ENCODE results near the gene AKNAD1.

AKNAD1 gene

DNA sequence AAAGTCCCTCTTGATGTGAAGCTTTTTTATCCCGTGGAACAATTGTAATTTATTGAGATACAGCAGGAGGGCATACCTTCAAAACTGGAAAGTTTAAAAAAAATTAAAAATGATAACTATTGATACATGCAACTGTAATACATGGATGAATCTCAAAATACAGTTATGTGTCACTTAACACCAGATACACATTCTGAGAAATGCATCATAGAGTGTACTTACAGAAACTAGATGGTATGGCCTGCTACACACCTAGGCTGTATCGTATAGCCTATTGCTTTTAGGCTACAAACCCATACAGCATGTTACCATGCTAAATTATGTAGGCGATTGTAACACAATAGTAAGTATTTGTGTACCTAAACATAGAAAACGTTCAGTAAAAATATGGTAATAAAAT, 7.1 kb upstream of the AKNAD1 start:
- FAIRE-seq: no peak

DNA sequence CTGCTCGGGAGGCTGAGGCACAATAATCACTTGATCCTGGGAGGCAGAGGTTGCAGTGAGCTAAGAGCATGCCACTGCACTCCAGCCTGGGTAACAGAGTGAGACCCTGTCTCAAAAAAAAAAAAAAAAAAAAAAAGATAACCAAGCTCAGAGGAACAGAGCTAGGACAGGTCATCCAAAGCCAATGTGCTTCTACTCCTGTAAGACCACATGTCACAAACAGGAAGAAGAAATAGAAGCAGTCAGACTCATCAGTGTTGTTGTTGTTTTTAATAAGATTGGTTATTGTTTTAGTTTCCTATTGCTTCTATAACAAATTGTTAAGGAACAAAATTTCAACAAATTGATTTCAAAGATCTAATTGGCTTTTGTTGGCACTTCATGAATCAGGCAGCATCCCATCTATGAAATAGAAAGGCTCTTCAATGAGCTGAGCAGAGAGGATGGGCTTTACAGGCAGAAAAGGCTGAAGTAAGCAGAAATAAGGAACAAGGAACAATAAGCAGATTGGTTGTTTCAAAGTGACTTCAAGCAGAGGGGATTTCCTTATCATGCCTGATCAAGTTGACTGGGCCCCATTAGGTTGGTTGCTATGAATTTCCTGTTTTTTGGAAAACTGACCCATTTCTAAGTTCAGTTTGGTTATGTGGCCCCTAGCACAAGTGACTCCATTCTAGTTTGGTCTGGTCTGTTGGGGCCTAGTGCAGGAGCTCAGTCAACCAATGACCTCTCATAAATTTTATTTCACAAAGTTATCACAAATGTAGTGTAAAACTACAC, 6.0 kb upstream of the AKNAD1 start:
- FAIRE-seq: no peak

DNA sequence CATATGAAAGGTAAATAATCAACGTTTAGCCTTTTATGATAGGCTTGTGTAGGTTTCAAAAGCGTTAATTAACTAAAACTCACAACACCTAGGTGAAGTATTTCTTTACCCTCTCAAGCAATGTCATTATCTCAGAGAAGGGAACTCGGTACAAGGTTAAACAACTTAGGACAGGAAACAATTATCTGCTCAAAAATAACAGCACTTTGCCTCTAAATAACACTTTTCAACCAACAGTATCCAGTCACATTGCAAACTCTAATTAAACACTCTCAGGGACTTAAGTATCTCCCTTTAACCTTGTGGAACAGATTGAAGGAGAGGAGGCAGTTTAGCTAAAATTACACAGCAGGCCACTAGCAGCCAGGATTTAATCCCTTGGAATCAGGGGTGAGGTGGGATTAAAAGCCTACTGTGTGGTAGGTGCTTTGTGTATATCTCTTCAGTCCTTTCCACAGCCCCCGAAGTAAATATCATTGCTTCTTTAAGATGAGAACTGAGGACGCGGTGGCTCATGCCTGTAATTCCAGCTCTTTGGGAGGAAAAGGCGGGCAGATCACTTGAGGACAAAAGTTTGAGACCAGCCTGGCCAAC, 5.2 kb upstream of the AKNAD1 start:
- FAIRE-seq: no peak

DNA sequence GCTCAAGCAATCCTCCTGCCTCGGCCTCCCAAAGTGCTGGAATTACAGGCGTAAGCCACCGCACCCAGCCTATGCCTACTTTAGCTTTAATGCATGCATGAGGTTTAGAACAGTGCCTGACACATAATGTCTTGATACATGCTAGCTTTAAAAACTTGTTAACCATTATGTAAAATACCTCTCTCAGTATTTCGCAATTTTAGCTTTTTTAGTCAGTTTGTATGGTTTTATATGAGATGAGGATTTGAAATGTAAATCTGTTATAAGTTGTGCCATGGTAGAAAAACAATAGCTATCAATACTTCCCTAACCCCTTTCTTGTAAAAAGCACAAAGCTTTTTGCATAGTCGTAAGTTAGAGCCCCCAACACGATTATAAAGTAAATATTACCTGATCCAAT, 4.7 kb upstream of the AKNAD1 start:
- no peak for FAIRE-seq

DNA sequence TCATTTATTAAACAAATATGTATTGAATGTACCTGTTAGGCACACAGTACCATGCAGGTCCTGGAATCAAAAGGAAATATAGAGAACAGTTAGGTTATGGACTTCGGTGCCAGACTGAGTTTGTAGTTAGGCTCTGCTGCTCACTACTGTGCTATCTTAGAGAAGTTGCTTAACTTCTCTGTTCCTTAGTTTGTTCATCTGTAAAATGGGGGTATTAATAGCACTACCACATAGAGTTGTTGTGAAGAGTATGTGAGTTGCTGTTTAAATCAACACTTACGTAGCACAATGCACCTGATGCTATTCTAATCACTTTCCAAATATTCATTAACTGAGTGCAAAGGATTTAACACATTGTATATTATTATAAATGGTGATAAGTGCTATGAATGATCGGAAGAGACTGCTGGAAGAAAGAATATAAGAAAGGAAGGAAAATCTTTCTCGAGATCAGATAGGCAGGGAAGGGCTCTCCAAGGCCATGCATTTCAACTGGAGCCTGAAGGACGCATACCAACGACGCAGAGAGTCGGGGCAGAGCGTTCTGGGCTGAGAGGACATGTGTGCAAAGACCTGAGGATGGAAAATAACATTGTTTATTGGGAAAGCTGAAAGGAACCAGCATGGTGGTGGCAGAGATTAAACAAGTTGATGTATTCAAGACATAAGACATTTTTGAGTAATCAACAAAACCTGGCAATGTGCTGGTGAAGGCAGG, 3.5 kb upstream of the AKNAD1 start:
- no peak for FAIRE-seq

DNA sequence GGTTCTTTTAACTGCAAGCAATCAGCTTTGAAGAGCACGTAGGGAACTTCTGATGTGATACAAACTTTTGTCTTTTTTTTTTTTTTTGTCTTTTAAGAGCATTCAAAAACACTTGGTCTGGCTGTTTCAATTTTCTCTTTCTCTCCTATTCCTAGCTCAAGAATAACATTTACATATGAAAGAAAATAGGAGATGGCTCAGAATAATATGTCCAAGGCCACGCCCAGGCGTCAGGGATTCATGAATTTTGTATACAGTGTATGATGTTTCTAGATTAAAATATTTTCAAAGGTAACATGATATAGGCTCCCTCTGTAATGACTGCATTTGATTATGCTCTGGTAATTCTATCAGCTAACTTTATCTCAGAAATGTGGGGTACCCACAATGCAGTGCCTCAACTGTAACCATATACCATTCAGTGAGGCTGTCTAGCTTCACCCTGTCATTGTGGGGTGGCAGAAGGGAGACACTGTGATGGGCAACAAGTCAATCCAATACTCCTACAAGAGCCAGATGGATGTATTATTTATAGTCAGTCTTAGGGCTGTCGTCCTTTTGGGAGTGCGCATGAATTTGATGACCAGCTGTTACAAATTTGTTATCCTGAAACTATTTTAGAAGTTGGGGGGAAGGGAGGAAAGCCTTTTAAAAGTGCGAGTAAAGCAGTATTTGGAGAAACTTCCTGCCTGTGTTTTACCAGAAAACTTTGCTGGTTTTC, 1.5 kb upstream of the AKNAD1 start:
- no peak for FAIRE-seq

DNA sequence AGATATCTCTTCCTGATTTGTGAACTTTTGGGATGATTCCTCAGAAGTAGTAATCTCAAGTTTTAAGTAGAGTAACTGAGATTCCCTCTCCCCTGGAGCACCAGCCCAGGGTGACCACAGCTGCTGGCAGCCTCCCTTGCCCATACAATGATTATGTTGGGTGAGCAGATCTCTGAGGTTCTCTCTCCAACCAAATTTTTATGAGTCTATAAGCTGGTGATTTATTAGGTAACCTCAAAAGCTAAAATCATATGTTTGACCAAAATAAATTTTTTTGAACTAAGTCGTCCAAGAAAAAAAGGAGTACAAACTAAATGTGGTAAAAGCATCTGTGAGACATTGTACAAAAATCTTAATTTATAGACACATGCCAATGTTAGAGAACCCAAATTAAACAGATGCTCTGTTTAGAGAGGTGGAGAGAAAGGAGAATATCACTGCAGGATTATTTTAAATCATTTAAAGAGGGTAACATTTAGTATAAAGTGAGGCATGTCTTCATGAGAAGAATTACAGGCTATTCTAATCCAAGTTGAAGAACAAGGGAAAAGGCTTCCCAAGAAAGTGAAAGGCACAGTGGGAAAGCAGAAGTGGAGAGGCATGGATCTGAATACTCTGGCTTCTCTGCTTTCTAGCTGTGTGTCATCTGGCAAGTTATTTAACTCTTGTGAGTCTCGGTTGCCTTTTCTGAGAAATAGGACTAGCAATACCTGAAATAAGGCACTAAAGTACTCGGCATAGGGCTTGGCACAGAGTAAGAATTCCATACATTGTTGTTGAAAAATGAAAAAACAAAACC, 2.5 kb downstream of the AKNAD1 start:
- no peak for FAIRE-seq

DNA sequence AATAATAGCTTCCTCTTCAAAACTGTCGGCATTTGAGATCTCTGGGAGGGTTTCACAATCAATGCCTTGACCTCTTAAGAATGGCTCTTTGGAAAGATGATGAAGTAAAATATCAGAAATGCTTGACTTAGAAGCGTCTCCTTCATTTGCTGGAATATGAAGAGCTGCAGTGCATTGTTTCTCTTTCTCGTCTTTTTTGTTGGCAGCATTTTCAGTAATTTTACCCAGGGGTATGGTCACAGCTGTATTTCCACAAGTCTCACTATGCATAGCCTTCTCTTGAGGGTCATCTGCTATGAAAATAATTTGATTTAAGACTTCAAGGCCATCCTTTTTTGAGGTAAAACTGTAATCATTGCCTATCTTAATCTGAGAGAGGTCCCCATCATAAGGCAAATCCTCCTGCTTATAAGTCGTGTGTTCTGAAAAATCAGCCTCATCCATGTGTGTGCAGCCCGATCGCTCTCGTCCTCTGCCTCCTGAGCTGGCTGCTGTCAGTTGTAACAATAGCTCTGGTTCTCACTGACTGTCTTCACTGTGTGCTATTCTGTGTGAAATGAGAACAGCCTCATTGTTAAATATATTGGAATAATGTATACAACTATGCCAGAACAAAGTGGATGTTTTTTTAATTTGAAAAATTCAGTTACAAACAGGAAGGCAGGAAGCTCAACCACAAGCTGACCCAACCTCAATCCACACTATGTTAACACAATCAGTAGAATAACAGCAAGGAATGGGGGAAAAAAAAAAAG, 4.5 kb downstream of the AKNAD1 start:
- no peak for FAIRE-seq

DNA sequence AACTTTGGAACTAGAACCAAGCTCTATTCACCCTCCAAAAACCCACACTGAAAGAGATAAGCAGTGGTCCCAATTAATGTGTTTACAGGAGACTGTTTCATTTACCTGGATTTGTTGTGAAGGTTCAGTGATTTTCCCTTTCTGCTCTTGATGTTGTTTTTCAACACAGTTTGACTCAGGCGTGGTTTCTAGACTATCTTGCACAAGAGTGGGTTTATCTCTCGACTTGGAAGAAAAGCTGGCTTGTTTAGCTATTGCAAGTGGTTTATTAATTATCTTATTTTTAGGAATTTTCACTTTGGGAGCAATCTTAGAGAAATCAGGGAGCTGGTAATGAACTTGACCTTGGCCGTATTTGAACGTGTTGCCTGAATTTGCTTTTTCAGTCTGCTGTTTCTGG, 5.3 kb downstream of the AKNAD1 start:
- no peak for FAIRE-seq

DNA sequence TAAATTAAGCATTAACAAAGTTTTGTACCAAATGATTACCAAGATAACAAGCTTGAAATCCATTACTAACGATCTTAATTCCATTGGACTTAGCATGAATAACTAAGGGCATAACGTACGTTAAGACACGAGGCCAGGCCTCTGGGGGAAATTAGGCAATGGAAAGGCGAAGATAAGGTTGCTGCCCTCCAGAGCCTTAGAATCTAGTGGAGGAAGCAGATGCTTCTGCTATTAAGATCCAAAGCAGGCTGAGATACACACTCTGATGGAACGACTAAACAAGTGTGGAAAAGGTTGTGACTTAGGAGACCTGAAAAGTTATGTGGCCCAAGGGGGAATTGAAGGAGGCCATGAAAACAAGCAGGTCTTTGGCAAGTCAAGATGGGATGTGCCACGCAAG, 6.0 kb downstream of the AKNAD1 start:
- FAIRE-seq: no peak

DNA sequence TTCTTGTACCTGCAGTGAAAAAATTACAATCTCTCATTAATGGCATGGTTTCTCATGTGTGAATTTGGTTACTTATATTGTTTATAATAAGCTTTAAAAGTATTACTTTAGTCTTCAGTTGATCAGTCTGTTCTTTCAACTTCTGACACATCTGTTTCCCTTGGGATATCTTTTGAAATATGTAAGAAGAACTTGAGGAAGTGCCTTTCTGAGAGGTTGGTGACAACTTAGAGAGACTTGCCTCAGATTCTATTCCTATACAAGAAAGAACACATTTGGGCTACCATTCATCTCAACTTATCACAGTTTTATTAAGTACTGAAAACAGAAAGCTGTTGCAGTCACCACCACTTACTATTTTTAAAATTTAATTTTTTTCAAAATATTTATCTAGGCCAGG, 8.1 kb downstream of the AKNAD1 start:
- no peak for FAIRE-seq

DNA sequence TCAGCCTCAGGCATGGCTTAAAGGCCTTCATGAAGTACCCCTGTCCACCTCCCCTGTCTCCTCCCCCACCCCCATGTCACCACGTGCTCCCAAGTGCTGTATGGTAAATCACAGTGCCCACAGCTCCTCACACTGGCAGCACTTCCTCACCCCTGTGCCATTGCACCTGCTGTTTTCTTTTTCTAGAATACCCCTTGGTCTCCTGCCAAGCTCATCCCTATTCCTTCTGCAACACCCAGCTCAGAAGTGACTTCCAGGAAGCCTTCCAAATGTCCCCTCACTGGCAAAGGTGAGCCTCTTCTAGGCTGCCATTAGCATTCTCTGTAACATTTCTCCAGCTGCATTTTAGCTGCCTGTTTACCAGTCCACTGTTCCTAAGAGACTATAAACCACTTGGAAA, 9.4 kb downstream of the AKNAD1 start:
- no peak for FAIRE-seq

DNA sequence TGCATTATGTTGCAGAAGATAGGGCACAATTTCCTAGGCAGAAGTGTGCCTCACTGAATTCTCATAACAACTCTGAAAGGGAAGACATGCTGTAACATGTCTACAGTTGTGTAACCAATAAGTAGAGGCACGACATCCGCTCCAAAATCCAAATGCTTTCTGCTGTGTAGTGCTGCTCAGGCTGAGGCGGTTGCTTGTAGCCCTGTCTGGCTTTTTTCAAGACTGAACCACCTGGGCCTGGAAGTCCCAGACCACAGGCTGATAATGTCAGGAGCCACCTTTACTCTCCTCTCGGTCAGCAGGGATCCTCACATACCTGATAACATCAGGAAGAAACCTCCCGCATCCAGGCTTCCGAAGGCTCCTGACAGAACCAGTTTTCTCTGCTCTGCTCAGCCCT, 10.9 kb downstream of the AKNAD1 start:
- no peak for FAIRE-seq

DNA sequence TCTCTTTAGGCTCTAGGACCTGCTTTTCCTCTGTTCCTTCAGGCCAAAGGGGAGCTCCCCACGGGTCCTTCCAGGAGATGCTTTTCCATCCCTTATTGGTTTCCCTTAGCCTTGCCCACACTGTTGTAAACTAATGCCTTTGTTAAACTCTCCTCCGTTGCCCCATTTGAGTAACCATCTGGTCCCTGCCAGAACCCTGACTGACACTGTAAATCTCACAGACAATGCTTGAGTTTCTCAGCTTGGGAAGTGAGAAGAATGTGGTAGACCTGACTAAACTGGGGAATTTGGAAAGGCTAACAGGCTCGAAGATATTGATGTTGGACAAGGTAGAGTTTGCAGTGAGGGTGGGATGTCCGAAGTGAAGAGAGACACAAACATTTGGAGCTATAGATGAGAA, 11.4 kb downstream of the AKNAD1 start:
- no peak for FAIRE-seq

DNA sequence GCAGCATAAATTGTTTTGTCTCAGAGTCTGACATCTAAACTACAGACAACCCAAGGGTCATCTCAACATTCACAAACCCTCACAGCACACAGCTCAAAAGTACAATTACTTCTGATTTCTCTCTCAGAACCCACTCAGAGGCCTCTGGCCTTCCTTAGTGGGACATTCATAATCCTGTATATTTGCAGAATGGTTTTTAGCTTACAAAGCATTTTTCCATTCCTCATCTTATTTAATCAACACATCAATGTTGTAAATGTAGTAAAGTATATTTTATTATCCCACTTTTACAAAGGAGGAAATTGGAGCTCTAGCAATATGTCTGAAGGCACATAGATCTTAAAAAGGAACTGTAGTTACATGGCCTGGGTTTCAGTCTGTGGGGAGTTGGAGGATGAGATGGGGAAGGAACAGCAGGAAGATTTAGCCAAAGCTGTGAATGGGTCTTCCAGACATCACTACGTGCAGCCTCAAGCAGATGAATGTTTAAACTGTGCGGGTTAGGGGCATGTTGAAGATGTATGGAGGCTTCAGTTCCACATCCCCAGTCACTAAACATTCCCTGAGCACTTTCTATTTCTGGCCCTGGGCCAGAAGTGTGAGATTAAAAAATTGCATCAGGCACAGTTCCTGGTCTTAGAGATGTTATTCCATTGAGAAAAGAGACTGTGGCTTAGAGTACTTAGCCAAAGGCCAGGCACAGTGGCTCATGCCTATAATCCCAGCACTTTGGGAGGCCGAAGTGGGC, 13.3 kb downstream of the AKNAD1 start:
- FAIRE-seq: no peak

DNA sequence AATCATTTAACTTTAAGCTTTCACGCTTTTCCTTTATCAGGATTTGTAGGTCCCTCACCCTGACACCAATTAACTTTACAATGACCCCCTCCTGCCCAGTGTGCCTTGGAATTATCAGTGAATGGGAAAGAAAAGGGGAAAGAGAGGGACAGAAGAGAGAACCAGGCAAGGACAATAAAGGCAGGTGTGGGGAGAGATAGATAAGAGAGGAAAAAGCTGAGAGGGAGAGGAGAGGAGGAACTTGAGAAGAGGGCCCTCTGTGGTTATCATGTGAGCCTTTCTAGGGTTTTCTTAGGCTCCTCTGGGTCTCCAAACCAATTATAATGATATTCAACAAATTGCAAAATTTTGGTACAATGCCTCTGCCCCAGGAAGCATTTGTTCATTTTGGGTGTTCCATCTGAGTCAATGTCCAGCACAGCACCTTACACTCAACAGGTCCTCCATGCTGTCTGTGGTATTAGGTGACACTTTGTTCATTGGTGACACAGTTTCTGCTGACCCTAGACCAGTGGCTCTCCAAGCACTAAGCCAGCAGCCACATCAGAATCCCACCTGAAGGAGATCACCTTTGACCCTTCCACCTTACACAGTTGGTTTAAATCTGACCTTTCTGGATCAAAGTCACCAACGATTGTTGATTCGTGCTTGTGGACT, 14.2 kb downstream of the AKNAD1 start:
- no peak for FAIRE-seq

DNA sequence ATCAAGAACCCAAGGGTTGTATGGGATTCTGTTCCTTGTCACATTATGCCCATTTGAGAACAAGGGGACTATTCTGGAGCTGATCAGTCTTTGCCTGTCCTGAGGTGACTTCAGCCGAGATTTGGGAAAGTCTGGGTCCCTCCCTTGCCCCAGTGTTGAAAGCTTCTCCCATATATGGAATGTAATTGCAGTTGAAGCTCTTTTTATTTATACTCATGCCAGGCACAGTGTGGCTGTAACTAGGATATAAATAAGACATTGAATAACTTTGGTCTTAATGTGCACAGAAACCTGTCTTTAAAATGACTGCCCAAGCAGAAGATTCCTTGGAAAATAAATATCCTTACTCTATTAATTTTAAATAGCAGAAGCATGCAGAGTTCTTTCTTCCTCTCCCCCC, 15.2 kb downstream of the AKNAD1 start:
- FAIRE-seq: no peak

DNA sequence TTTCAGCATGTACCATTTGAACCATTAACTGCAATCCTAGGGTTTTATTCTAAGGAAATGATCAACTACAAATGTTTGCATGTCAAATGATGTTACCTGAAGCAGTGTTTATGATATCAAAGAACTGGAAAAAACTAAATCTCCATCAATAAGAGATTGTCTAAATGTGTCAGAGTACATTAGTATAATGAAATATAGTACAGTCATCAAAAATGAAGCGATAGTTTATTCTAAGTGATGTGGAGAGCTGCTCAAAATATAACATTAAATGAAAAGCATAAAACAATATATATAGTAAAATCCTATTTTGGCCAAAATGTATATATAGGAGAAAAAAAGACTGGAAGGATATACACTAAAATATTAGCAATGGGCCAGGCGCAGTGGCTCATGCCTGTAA, 24.0 kb downstream of the AKNAD1 start:
- no peak for FAIRE-seq

DNA sequence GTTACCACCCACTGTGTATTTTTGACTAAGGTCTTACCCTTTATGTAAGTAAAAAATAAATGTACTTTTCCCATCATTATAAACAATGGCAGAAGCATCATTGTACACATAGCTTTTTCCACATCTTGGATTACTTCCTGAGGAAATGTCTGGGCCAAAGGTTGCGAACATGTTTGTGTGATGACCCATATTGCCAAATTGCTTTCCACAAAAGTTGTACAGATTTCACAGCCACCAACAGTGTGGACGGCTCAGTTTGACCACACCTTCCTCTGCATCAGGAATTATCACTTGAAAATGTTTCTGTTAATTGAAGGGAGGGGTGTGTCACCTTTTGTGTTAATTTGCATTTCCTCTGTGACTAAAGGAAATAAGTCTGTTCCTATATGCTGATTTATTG, 25.7 kb downstream of the AKNAD1 start:
- no peak for FAIRE-seq

DNA sequence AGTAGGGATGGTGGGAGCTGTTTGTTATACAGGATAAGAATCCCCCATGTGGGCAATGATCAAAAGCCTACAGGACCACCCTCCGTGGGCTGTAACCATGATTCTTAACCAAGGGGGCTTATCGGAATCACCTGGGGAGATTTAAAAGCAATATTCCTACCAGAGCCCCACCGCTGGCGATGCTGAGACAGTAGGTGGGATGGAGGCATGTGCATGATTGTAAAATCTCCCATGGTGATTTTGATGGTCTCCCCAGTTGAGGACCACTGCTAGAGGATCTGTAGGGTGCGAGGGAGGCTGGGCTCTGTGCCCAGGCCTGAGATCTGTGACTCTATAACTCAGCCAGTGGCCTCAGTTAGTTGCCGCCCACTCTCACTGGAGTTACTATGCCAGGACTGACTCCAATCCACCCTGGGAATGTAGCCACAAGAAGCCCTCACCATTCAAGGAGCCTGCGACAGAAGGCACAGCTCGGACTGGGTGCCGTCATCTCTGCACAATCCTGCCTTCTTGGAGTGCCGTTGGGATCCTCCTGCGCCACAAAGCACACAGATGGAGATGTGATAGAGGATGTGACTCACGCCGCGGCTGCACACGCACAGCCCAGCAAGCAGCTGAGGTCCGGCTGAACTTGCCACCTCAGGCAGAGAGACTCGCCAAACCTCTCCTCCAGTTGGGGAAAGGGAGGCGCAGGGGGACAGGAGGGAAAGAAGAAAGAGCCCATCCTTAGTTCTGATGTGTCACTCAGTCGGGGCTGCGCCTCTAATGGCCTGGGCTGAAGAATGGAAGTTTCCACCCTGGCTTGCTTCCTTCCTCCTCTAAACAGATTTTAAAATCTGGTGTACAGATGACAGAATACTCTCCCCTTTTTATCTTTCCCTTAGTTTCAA, 26.5 kb downstream of the AKNAD1 start:
- FAIRE-seq: no peak

All from islet of Langerhans (tissue), 1 donor.